ENCODE data around the gene TTC34.

TTC34 gene

GRCh38 chr1:2632051-2632430 lies 169.5 kb downstream of the TTC34 start:
- Histone ChIP-seq H3K36me3 (ENCODE audit: insufficient read depth, low read length) (no peaks in the 10 kb centered on the region), H4K20me1 (ENCODE audit: insufficient read depth, low read length, poor library complexity, severe bottlenecking) (no peaks in the 10 kb centered on the region), H3K9me2 (replicated peaks; ENCODE audit: low read depth, low read length) (no peaks in the 10 kb centered on the region), H3K4me3 (ENCODE audit: low read length, poor library complexity, severe bottlenecking) (no peak overlapping the region), H2AFZ (ENCODE audit: low read length) (no peak overlapping the region), H3K9me3 (ENCODE audit: insufficient read depth, low read depth, low read length) (peaks cover 25% of the 10 kb centered on the region), H3K9ac (ENCODE audit: low read depth, low read length, poor library complexity, severe bottlenecking) (no peak overlapping the region), H3F3A (ENCODE audit: low read depth) (no peaks in the 10 kb centered on the region), H3K4me1 (ENCODE audit: insufficient read depth, low read length, poor library complexity, severe bottlenecking) (no peaks in the 10 kb centered on the region), H3K4me2 (ENCODE audit: low read depth, low read length, poor library complexity, severe bottlenecking) (no peak overlapping the region), H3K27me3 (ENCODE audit: insufficient read depth, low read length, poor library complexity, severe bottlenecking) (no peaks in the 10 kb centered on the region), H3K79me2 (ENCODE audit: insufficient read depth, low read length) (no peaks in the 10 kb centered on the region)
- TF ChIP-seq CTCF (conservative IDR thresholded peaks at IDR 0.05; ENCODE audit: low read length) = no peak
- no peak for TF ChIP-seq EZH2phosphoT487 (IDR thresholded peaks at IDR 0.05; ENCODE audit: borderline replicate concordance)

GRCh38 chr1:2631136-2632050 lies 170.1 kb downstream of the TTC34 start:
- Histone ChIP-seq H3K27me3 (ENCODE audit: insufficient read depth, low read length, poor library complexity, severe bottlenecking) (no peaks in the 10 kb centered on the region), H3K4me1 (ENCODE audit: insufficient read depth, low read length, poor library complexity, severe bottlenecking) (no peaks in the 10 kb centered on the region), H3K36me3 (ENCODE audit: insufficient read depth, low read length) (no peaks in the 10 kb centered on the region), H3K79me2 (ENCODE audit: insufficient read depth, low read length) (no peaks in the 10 kb centered on the region), H3K9me3 (ENCODE audit: insufficient read depth, low read depth, low read length) (peaks cover 19% of the 10 kb centered on the region), H4K20me1 (ENCODE audit: insufficient read depth, low read length, poor library complexity, severe bottlenecking) (no peaks in the 10 kb centered on the region), H3K9ac (ENCODE audit: low read depth, low read length, poor library complexity, severe bottlenecking) (no peak overlapping the region), H3K4me2 (ENCODE audit: low read depth, low read length, poor library complexity, severe bottlenecking) (no peak overlapping the region), H3K9me2 (replicated peaks; ENCODE audit: low read depth, low read length) (no peaks in the 10 kb centered on the region), H3F3A (ENCODE audit: low read depth) (no peaks in the 10 kb centered on the region), H2AFZ (ENCODE audit: low read length) (no peak overlapping the region), H3K4me3 (ENCODE audit: low read length, poor library complexity, severe bottlenecking) (no peak overlapping the region)
- no peak for TF ChIP-seq EZH2phosphoT487 (IDR thresholded peaks at IDR 0.05; ENCODE audit: borderline replicate concordance)

- Histone ChIP-seq H3K79me2 (ENCODE audit: insufficient read depth, low read length) (no peaks in the 10 kb centered on the region), H3K4me2 (ENCODE audit: low read depth, low read length, poor library complexity, severe bottlenecking) (no peak overlapping the region), H2AFZ (ENCODE audit: low read length) (no peak overlapping the region), H3K4me3 (ENCODE audit: low read length, poor library complexity, severe bottlenecking) (no peak overlapping the region), H3F3A (ENCODE audit: low read depth) (no peaks in the 10 kb centered on the region), H3K9me2 (replicated peaks; ENCODE audit: low read depth, low read length) (no peaks in the 10 kb centered on the region), H3K4me1 (ENCODE audit: insufficient read depth, low read length, poor library complexity, severe bottlenecking) (no peaks in the 10 kb centered on the region), H3K36me3 (ENCODE audit: insufficient read depth, low read length) (no peaks in the 10 kb centered on the region), H4K20me1 (ENCODE audit: insufficient read depth, low read length, poor library complexity, severe bottlenecking) (no peaks in the 10 kb centered on the region), H3K27me3 (ENCODE audit: insufficient read depth, low read length, poor library complexity, severe bottlenecking) (no peaks in the 10 kb centered on the region), H3K9me3 (ENCODE audit: insufficient read depth, low read depth, low read length) (peaks cover 16% of the 10 kb centered on the region; the same call in 1 of the 2 replicates), H3K9ac (ENCODE audit: low read depth, low read length, poor library complexity, severe bottlenecking) (no peak overlapping the region)
- TF ChIP-seq CTCF (conservative IDR thresholded peaks at IDR 0.05; ENCODE audit: low read length) (no peak), EZH2phosphoT487 (IDR thresholded peaks at IDR 0.05; ENCODE audit: borderline replicate concordance) (no peak)
Measured at GRCh38 chr1:2630498-2631135, 170.9 kb downstream of the TTC34 start.

Data from Loucy (cell line).